CD4-positive, alpha-beta T cell treated with Interferon alpha-2 for 1 hour (primary cell): ENCODE results near the gene PREPL.

ENCODE experiments used
- DNase-seq, 2 donors: peaks; one replicate each; pipeline ENCODE4 v3.0.0-alpha.2; 2020 to 2022

Gene PREPL

GRCh38 chr2:44291281-44292248, 69.7 kb downstream of the PREPL start:
- DNase-seq, result peak in 1 of 2 donors; percentile 5

DNA sequence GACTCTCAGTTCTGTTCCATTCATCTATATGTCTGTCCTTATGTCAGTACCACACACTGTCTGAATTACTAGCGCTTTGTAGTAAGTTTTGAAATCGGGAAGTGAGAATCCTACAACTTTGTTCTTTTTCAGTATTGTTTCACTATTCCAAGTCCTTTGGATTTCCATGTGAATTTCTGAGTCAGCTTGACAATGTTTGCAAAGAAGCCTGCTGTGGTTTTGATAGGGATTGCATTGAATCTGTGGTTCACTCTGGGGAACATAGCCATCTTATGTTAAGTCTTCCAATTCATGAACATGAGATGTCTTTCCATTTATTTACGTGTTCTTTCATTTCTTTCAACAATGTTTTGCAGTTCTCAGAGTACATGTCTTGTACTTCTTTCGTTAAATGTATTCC, 71.0 kb downstream of the PREPL start:
- DNase-seq, result no peak

- no peak for DNase-seq
Measured at GRCh38 chr2:44286884-44287638, 74.2 kb downstream of the PREPL start.

DNA sequence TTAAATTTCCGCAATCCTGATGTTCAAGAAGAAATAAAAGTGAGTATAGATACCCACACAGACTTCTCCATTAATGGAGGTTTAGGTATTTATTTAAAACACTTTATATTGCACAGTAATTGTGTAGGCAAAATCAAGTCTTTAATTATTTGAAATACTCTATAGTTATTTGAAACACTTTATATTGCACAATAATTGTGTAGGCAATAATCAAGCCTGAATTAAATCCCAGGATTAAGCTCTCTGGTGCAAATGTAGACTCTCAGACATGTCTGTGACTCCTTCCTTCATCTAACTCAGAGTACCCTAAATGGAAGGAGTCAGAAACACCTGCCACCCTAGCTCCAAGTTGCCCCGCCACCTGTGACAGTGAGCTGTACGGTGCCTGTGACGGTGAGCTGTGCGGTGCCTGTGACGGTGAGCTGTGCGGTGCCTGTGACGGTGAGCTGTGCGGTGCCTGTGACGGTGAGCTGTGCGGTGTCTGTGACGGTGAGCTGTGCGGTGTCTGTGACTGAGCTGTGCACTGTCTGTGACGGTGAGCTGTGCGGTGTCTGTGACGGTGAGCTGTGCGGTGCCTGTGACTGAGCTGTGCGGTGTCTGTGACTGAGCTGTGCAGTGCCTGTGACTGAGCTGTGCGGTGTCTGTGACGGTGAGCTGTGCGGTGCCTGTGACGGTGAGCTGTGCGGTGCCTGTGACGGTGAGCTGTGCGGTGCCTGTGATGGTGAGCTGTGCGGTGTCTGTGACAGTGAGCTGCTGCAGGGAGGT, 75.0 kb downstream of the PREPL start:
- DNase-seq, result no peak

- no peak for DNase-seq
Measured at GRCh38 chr2:44285174-44285573, 76.1 kb downstream of the PREPL start.

DNA sequence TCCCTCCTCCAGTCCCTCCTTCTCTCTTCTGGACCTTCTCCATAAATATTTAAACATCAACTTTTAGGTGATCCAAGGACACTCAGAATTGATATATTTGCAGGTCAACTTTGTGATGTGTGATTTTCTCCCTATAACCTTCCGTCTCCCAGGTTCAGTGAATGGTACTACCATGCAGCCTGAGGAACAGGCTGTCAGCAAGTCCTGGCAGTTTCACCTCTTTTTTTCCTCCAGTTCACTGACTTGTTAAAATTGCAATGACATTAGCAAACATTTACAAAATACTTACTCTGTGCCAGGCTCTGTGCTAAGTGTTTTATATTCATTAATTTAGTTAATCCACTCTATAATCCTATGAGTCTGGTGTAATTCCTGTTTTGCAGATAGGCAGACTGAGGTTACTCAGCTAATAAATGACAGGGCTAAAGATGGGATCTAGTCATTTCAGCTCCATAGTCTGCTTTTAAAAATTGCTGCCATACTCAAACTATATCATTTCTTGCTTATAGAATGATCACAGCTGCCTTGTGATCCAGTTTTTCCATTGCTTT, 78.1 kb downstream of the PREPL start:
- no peak for DNase-seq

GRCh38 chr2:44280869-44281268, 80.4 kb downstream of the PREPL start:
- DNase-seq, result no peak

DNA sequence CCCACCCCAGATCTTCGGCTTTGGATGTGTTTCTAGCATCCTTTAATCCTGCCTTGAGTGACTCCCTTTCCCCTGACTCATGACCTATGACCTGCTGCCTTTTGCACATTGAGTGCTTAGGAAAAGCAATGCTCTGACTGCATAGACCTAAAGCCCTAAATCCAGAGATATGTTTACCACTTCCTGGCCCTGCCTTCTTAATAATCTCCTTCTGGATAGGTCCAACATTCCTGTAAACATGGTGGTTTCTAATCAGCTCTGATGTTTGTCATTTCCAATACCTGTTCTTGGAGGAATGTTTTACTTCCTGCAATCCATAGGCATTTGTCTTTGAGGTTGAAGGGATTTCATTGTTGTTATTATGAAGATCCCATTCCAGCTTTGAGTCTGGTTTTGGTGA, 83.8 kb downstream of the PREPL start:
- no peak for DNase-seq

DNA sequence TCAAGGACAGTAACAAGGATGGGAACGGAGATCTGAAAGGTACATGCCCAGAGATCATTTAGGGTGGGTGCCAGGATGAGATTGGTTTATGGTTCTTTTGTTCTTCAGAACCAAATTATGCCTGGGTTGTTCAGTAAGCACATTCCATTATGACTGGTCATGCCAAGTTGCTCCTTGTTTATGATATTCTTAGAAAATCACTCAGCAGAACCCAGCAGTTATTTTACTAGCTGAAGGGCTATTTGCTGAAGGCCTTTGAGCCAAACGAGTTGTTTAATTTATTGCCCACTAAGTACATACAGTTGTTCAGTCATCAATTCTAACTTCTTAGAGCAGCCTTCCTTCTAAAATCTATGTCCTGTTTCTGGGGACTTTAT, 85.4 kb downstream of the PREPL start:
- no peak for DNase-seq

- DNase-seq, result no peak
Measured at GRCh38 chr2:44273596-44273995, 87.7 kb downstream of the PREPL start.

DNA sequence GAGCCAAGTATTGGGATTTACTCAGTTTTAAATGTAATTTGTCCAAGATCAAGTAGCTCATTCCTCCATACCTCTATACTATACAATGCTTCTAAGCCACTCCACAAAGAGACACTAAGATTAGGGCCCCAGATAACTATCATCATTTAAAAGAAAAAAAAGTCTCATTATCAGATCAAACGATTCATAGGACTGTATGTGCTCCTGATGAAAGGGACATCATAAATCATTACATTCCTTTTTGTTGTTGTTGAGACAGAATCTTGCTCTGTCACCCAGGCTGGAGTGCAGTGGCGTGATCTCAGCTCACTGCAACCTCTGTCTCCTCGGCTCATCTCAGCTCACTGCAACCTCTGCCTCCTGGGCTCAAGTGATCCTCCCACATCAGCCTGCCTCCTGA, 88.2 kb downstream of the PREPL start:
- no peak for DNase-seq

DNA sequence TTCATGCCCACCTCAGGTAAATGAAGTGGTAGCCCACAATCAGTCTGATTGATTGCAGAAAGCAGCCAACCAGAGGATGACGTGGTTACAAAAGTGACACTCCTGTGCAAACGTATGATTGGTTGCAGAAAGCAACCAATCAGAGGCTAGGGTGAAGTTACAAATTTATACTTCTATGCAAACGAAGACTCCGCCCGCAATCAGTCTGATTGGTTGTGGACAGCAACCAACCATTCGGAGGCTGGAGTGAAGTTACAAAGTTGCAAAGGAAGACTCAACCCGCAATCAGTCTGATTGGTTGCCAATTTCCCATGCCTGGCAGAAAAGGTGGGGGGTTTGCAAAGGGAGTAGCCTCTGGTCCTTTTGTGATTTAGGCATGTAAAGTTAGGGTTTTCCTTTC, 90.0 kb downstream of the PREPL start:
- no peak for DNase-seq

DNA sequence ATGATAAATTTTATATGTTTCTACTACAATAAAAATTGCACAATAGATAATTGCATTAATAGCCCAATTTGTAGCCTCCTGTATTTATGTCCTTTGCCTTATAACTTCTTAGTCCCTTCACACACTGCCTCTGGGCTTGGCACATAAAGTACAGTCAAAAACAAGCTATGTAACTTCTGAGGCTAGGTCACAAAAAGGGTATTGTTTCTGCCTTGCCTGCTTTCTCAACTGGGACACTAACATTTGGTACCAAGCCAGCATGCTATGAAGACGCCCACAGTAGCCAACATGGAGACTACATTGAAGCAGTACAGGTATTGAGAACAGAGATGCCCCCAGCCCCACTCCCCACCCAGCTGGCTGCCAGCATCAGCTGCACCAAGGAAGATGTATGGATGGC, 91.5 kb downstream of the PREPL start:
- no peak for DNase-seq

- no peak for DNase-seq
Measured at GRCh38 chr2:44267796-44268648, 93.3 kb downstream of the PREPL start.
